SU-DHL-6 (cell line): Measurements from ENCODE around the gene NMU.

Source experiments
- H2AFZ ChIP-seq: fragments of 200-600 bp; sonication (generic); 2 replicates; pipeline ENCODE4 v1.6.1; 2014; ENCODE audit warnings: low read depth, mild to moderate bottlenecking, moderate library complexity, mixed read lengths, antibody characterized with exemption, low read length; ENCODE audit not compliant: severe bottlenecking
- H3F3A ChIP-seq: fragments of 200-600 bp; shearing (Covaris generic); 2 replicates; pipeline ENCODE4 v1.6.0; 2016; ENCODE audit warnings: antibody characterized with exemption, mild to moderate bottlenecking; ENCODE audit not compliant: insufficient read depth
- H3K27ac ChIP-seq: fragments of 200-600 bp; sonication (generic); 2 replicates; pipeline ENCODE4 v1.5.1; 2016; ENCODE audit warnings: low read depth, mild to moderate bottlenecking, low read length, moderate library complexity, mixed read lengths
- H3K27me3 ChIP-seq: fragments of 200-600 bp; sonication (generic), shearing (Covaris generic); 2 replicates; pipeline ENCODE4 v1.6.0; 2014; ENCODE audit warnings: mild to moderate bottlenecking, low read length
- H3K36me3 ChIP-seq: fragments of 200-600 bp; sonication (generic); 2 replicates; pipeline ENCODE4 v1.6.1; 2014; ENCODE audit warnings: mild to moderate bottlenecking, low read length, mixed read lengths
- H3K4me2 ChIP-seq: fragments of 300-600, 200-600 bp; shearing (Covaris generic), sonication (generic); 2 replicates; pipeline ENCODE4 v1.6.0; 2014; ENCODE audit warnings: low read length, low read depth, mild to moderate bottlenecking; ENCODE audit not compliant: poor library complexity, severe bottlenecking
- H3K4me3 ChIP-seq: fragments of 200-600 bp; sonication (generic); 2 replicates; pipeline ENCODE4 v1.5.1; 2014; ENCODE audit warnings: antibody characterized with exemption, low read length, mild to moderate bottlenecking, mixed read lengths; ENCODE audit not compliant: insufficient read depth, poor library complexity, severe bottlenecking
- H3K79me2 ChIP-seq: fragments of 200-600 bp; sonication (generic); 2 replicates; pipeline ENCODE4 v1.6.1; 2014; ENCODE audit warnings: mild to moderate bottlenecking, low read length, moderate library complexity; ENCODE audit not compliant: insufficient read depth
- H3K9ac ChIP-seq: fragments of 200-600 bp; sonication (generic); 2 replicates; pipeline ENCODE4 v1.7.0; 2014; ENCODE audit warnings: mild to moderate bottlenecking, low read length
- H3K9me2 ChIP-seq: fragments of 200-600 bp; sonication (generic); replicated peaks from 2 replicates; pipeline ENCODE4 v1.6.1; 2014; ENCODE audit warnings: low read length; ENCODE audit not compliant: insufficient read depth
- H3K9me3 ChIP-seq: fragments of 200-600 bp; sonication (generic); 2 replicates; pipeline ENCODE4 v1.6.1; 2014; ENCODE audit warnings: low read length, mixed read lengths; ENCODE audit not compliant: insufficient read depth
- H4K20me1 ChIP-seq: fragments of 200-600 bp; sonication (generic); 2 replicates; pipeline ENCODE4 v1.6.1; 2014; ENCODE audit warnings: low read depth, mild to moderate bottlenecking, antibody characterized with exemption, low read length, moderate library complexity, mixed read lengths
- CTCF ChIP-seq: fragments of 200-600 bp; sonication (generic); IDR thresholded peaks from one replicate; pipeline ENCODE4 v1.5.1; 2017; ENCODE audit warnings: antibody characterized with exemption, mild to moderate bottlenecking, low read length, moderate library complexity; ENCODE audit not compliant: insufficient read depth, poor library complexity, severe bottlenecking
- EZH2phosphoT487 ChIP-seq: fragments of 200-600 bp; sonication (generic), shearing (Covaris generic); conservative IDR thresholded peaks from 2 replicates; pipeline ENCODE4 v1.6.1; 2018; ENCODE audit warnings: mild to moderate bottlenecking, antibody characterized with exemption, low read length, moderate library complexity, mixed read lengths

NMU gene

GRCh38 chr4:55609393-55609866 lies 26.7 kb downstream of the NMU start:
- no peak overlapping the region for H3K4me2 ChIP-seq
- H3K27ac ChIP-seq: no peak overlapping the region
- H3K27me3 ChIP-seq: no peaks in the 10 kb centered on the region
- H3K9me2 ChIP-seq: no peaks in the 10 kb centered on the region
- H3K79me2 ChIP-seq: no peaks in the 10 kb centered on the region
- H3K9ac ChIP-seq: no peak overlapping the region
- H3K4me3 ChIP-seq: no peak overlapping the region
- no peaks in the 10 kb centered on the region for H3K36me3 ChIP-seq
- H2AFZ ChIP-seq: no peak overlapping the region
- H3F3A ChIP-seq: no peaks in the 10 kb centered on the region
- H3K9me3 ChIP-seq: no peaks in the 10 kb centered on the region
- no peak for TF ChIP-seq EZH2phosphoT487
- no peak for TF ChIP-seq CTCF
- no peaks in the 10 kb centered on the region for H4K20me1 ChIP-seq

- Histone ChIP-seq H3K4me2 (no peak overlapping the region), H3K27ac (no peak overlapping the region)
- TF ChIP-seq CTCF: no peak
- no peak for TF ChIP-seq EZH2phosphoT487
These were observed 27.5 kb downstream of the NMU start for GRCh38 chr4:55608591-55608990.

GRCh38 chr4:55604996-55605395 lies 31.1 kb downstream of the NMU start:
- Histone ChIP-seq H3F3A (no peaks in the 10 kb centered on the region), H3K9me2 (no peaks in the 10 kb centered on the region), H4K20me1 (no peaks in the 10 kb centered on the region), H3K4me2 (no peak overlapping the region), H2AFZ (no peak overlapping the region), H3K36me3 (no peaks in the 10 kb centered on the region), H3K9ac (no peak overlapping the region), H3K9me3 (no peaks in the 10 kb centered on the region), H3K27me3 (no peaks in the 10 kb centered on the region), H3K4me3 (no peak overlapping the region), H3K79me2 (no peaks in the 10 kb centered on the region), H3K27ac (no peak overlapping the region)
- TF ChIP-seq EZH2phosphoT487: no peak
- TF ChIP-seq CTCF: no peak

More at GRCh38 chr4:55608591-55608990, 27.5 kb downstream of the NMU start:
- no peaks in the 10 kb centered on the region for H3K9me3 ChIP-seq
- no peaks in the 10 kb centered on the region for H4K20me1 ChIP-seq
- no peaks in the 10 kb centered on the region for H3F3A ChIP-seq
- H3K4me3 ChIP-seq: no peak overlapping the region
- no peak overlapping the region for H2AFZ ChIP-seq
- H3K36me3 ChIP-seq: no peaks in the 10 kb centered on the region
- no peaks in the 10 kb centered on the region for H3K79me2 ChIP-seq
- no peak overlapping the region for H3K9ac ChIP-seq
- H3K9me2 ChIP-seq: no peaks in the 10 kb centered on the region
- H3K27me3 ChIP-seq: no peaks in the 10 kb centered on the region
